ENCODE measurements around the gene OAS1. TPM values are rescaled to one million over a fixed set of nuclear protein-coding genes. Genes with fewer than 3 reads are reported as not detected.

Gene OAS1
- total and polyA plus RNA-seq, 4 donors: 3.8 to 26.0 (median 22.9) TPM

DNA sequence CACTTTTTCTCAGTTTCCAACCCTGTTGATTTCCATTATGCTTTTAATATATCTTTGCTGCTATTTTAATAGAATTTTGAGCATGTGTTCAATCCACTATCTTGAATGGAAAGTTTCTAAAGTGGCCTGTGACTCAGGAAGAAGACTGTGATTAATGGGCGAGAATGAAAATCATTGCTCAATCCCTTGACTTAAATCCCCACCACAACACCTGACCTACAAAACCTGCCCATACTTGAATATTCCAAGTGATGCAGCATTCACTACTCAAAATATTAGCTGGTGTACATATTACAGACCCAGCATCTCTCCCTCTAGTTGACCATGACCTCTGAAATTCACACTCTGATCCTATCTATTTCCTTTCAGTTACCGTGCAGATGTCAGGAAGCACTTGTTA, 30.2 kb downstream of the OAS1 start:
- intact Hi-C loops (cut with DNase I): no loop called here

GRCh38 chr12:112937741-112938719, 31.3 kb downstream of the OAS1 start, which contains the start of gene OAS3:
Gene OAS3, plus strand, starts transcription at chr12:112938474. Its CDS starts 57 bp downstream, at chr12:112938531.
- Histone ChIP-seq H3K4me3 (ENCODE audit: low read length in 2 of 2) (peak within 1 kb of the TSS; percentile 49 to 84), H3K9me3 (ENCODE audit: control insufficient read depth, low read length) (no peaks in the 10 kb centered on the region), H3K4me1 (ENCODE audit: control insufficient read depth in 1 of 2, insufficient read depth in 2 of 2, low read length in 2 of 2) (no peaks in the 10 kb centered on the region), H3K27ac (ENCODE audit: low read depth in 1 of 2, low read length in 2 of 2) (peak within 1 kb of the TSS in 1 of 2 donors; percentile 19), H3K27me3 (ENCODE audit: control insufficient read depth in 1 of 2, insufficient read depth in 2 of 2, low read length in 1 of 2) (no peaks in the 10 kb centered on the region), H3K36me3 (ENCODE audit: control insufficient read depth in 1 of 2, insufficient read depth in 2 of 2, low read length in 1 of 2) (no peaks in the 10 kb centered on the region)
- intact Hi-C loops (cut with DNase I): no loop called here
- DNase-seq: peak; percentile 94 to 95
- WGBS, 2 donors: 6 to 7% methylated on average over 50 of the region's 50 CpGs
- ATAC-seq (ENCODE audit: low FRiP score): peak; percentile 91

More for the DNA sequence above, 30.2 kb downstream of the OAS1 start:
- H3K4me1 ChIP-seq (ENCODE audit: control insufficient read depth in 1 of 2, insufficient read depth in 2 of 2, low read length in 2 of 2): no peaks in the 10 kb centered on the region
- 71 to 73% methylated on average over 2 of the region's 2 CpGs for WGBS, 2 donors
- no peaks in the 10 kb centered on the region for H3K36me3 ChIP-seq (ENCODE audit: control insufficient read depth in 1 of 2, insufficient read depth in 2 of 2, low read length in 1 of 2)
- H3K27ac ChIP-seq (ENCODE audit: low read depth in 1 of 2, low read length in 2 of 2): no peak overlapping the region
- no peaks in the 10 kb centered on the region for H3K27me3 ChIP-seq (ENCODE audit: control insufficient read depth in 1 of 2, insufficient read depth in 2 of 2, low read length in 1 of 2)
- H3K4me3 ChIP-seq (ENCODE audit: low read length in 2 of 2): no peak overlapping the region
- DNase-seq (no peak), ATAC-seq (ENCODE audit: low FRiP score) (no peak)
- no peaks in the 10 kb centered on the region for H3K9me3 ChIP-seq (ENCODE audit: control insufficient read depth, low read length)

GRCh38 chr12:112938751-112939150, 32.0 kb downstream of the OAS1 start:
- Histone ChIP-seq H3K9me3 (ENCODE audit: control insufficient read depth, low read length) (no peaks in the 10 kb centered on the region), H3K27me3 (ENCODE audit: control insufficient read depth in 1 of 2, insufficient read depth in 2 of 2, low read length in 1 of 2) (no peaks in the 10 kb centered on the region), H3K4me1 (ENCODE audit: control insufficient read depth in 1 of 2, insufficient read depth in 2 of 2, low read length in 2 of 2) (no peaks in the 10 kb centered on the region), H3K4me3 (ENCODE audit: low read length in 2 of 2) (peak overlapping the region; percentile 49 to 84), H3K27ac (ENCODE audit: low read depth in 1 of 2, low read length in 2 of 2) (no peak overlapping the region), H3K36me3 (ENCODE audit: control insufficient read depth in 1 of 2, insufficient read depth in 2 of 2, low read length in 1 of 2) (no peaks in the 10 kb centered on the region)
- intact Hi-C loops (cut with DNase I): no loop called here
- 16 to 21% methylated on average over 11 of the region's 11 CpGs for WGBS, 2 donors
- ATAC-seq (ENCODE audit: low FRiP score): peak; percentile 4
- no peak for DNase-seq

- Histone ChIP-seq H3K27me3 (ENCODE audit: control insufficient read depth in 1 of 2, insufficient read depth in 2 of 2, low read length in 1 of 2) (no peaks in the 10 kb centered on the region), H3K27ac (ENCODE audit: low read depth in 1 of 2, low read length in 2 of 2) (no peak overlapping the region), H3K36me3 (ENCODE audit: control insufficient read depth in 1 of 2, insufficient read depth in 2 of 2, low read length in 1 of 2) (no peaks in the 10 kb centered on the region), H3K4me1 (ENCODE audit: control insufficient read depth in 1 of 2, insufficient read depth in 2 of 2, low read length in 2 of 2) (no peaks in the 10 kb centered on the region), H3K9me3 (ENCODE audit: control insufficient read depth, low read length) (no peaks in the 10 kb centered on the region), H3K4me3 (ENCODE audit: low read length in 2 of 2) (no peak overlapping the region)
- WGBS, 2 donors: 71 to 82% methylated on average over 7 of the region's 7 CpGs
- intact Hi-C loops (cut with DNase I): no loop called here
- DNase-seq (no peak), ATAC-seq (ENCODE audit: low FRiP score) (no peak)
These were observed 33.1 kb downstream of the OAS1 start for GRCh38 chr12:112939761-112940381.

GRCh38 chr12:112941528-112942335, 35.0 kb downstream of the OAS1 start:
- H3K4me1 ChIP-seq (ENCODE audit: control insufficient read depth in 1 of 2, insufficient read depth in 2 of 2, low read length in 2 of 2): no peaks in the 10 kb centered on the region
- intact Hi-C loops (cut with DNase I): no loop called here
- 90 to 93% methylated on average over 16 of the region's 16 CpGs for WGBS, 2 donors
- no peak overlapping the region for H3K27ac ChIP-seq (ENCODE audit: low read depth in 1 of 2, low read length in 2 of 2)
- no peak for ATAC-seq (ENCODE audit: low FRiP score)
- no peaks in the 10 kb centered on the region for H3K9me3 ChIP-seq (ENCODE audit: control insufficient read depth, low read length)
- no peak for DNase-seq
- no peak overlapping the region for H3K4me3 ChIP-seq (ENCODE audit: low read length in 2 of 2)
- H3K27me3 ChIP-seq (ENCODE audit: control insufficient read depth in 1 of 2, insufficient read depth in 2 of 2, low read length in 1 of 2): no peaks in the 10 kb centered on the region
- no peaks in the 10 kb centered on the region for H3K36me3 ChIP-seq (ENCODE audit: control insufficient read depth in 1 of 2, insufficient read depth in 2 of 2, low read length in 1 of 2)

DNA sequence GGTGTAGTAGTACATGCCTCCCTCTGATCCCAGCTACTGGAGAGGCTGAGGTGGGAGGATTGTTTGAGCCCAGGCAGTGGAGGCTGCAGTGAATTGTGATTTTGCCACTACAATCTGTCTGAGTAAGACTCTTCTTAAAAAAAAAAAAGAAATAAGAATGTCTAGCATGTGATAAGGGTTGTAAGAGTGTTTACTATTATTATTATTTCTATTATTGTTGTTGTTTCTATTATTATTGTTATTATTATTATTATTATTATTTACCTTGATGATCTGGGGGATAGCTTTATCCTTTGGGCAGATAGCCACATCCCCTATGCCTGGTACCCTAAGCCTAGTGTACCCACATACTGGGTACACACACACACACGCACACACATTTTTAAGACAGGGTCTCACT, 35.8 kb downstream of the OAS1 start:
- 95 to 99% methylated on average over 1 of the region's 1 CpG for WGBS, 2 donors
- Histone ChIP-seq H3K36me3 (ENCODE audit: control insufficient read depth in 1 of 2, insufficient read depth in 2 of 2, low read length in 1 of 2) (no peaks in the 10 kb centered on the region), H3K27ac (ENCODE audit: low read depth in 1 of 2, low read length in 2 of 2) (no peak overlapping the region), H3K9me3 (ENCODE audit: control insufficient read depth, low read length) (no peaks in the 10 kb centered on the region), H3K27me3 (ENCODE audit: control insufficient read depth in 1 of 2, insufficient read depth in 2 of 2, low read length in 1 of 2) (no peaks in the 10 kb centered on the region), H3K4me3 (ENCODE audit: low read length in 2 of 2) (no peak overlapping the region), H3K4me1 (ENCODE audit: control insufficient read depth in 1 of 2, insufficient read depth in 2 of 2, low read length in 2 of 2) (no peaks in the 10 kb centered on the region)
- ATAC-seq (ENCODE audit: low FRiP score) (no peak), DNase-seq (no peak)
- intact Hi-C loops (cut with DNase I): no loop called here

DNA sequence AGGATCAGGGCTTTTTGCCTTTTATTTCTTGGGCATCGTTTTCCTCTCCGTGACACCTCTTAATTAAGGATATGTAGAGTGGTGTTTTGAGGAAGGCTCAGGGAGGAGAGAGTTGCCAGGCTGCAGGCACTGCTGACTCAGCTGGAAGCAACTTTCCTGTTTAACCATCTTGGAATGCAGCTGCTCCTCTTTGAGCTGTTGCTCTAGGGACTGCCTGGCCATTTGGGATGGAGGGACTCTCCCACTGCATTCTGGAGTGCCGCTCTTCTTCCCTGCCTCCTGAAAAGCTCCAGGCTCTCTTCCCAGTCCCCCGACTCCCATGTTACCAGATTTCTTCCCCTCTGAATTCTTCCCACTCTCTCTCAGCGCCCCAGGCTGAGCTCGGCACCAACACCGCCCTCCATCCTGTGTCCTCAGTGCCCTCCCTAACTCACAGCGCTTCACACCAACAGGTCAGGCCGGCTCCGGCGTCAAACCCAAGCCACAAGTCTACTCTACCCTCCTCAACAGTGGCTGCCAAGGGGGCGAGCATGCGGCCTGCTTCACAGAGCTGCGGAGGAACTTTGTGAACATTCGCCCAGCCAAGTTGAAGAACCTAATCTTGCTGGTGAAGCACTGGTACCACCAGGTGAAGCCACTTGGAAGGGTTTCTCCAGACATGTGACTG, 37.4 kb downstream of the OAS1 start:
- no peaks in the 10 kb centered on the region for H3K36me3 ChIP-seq (ENCODE audit: control insufficient read depth in 1 of 2, insufficient read depth in 2 of 2, low read length in 1 of 2)
- 92 to 93% methylated on average over 15 of the region's 15 CpGs for WGBS, 2 donors
- H3K27ac ChIP-seq (ENCODE audit: low read depth in 1 of 2, low read length in 2 of 2): no peak overlapping the region

DNA sequence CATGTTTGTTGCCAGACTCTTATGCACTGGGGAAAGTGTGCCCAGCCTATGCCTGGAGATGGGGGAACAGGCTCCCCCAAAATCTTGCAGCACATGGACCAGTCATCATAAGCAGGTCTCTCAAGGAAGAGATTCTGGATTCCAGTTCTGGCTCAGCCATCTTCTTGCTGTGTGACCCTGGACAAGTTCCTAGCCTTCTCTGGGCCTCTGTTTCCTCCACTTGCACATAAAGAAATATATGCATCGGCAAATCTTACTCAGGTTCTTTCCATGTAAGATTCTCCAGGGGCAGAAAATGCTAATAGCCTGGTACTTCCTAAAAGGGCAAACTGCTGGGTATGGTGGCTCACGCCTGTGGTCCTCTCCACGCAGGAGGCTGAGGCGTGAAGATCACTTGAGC, 38.8 kb downstream of the OAS1 start:
- Histone ChIP-seq H3K9me3 (ENCODE audit: control insufficient read depth, low read length) (no peaks in the 10 kb centered on the region), H3K4me1 (ENCODE audit: control insufficient read depth in 1 of 2, insufficient read depth in 2 of 2, low read length in 2 of 2) (no peaks in the 10 kb centered on the region), H3K27ac (ENCODE audit: low read depth in 1 of 2, low read length in 2 of 2) (no peak overlapping the region), H3K36me3 (ENCODE audit: control insufficient read depth in 1 of 2, insufficient read depth in 2 of 2, low read length in 1 of 2) (peaks cover 0 to 1% of the 10 kb centered on the region in 2 donors), H3K4me3 (ENCODE audit: low read length in 2 of 2) (no peak overlapping the region), H3K27me3 (ENCODE audit: control insufficient read depth in 1 of 2, insufficient read depth in 2 of 2, low read length in 1 of 2) (no peaks in the 10 kb centered on the region)
- DNase-seq (no peak), ATAC-seq (ENCODE audit: low FRiP score) (no peak)
- intact Hi-C loops (cut with DNase I): no loop called here
- WGBS, 2 donors: 96% methylated on average over 4 of the region's 4 CpGs

More for the DNA sequence above, 37.4 kb downstream of the OAS1 start:
- Histone ChIP-seq H3K9me3 (ENCODE audit: control insufficient read depth, low read length) (no peaks in the 10 kb centered on the region), H3K4me3 (ENCODE audit: low read length in 2 of 2) (no peak overlapping the region), H3K27me3 (ENCODE audit: control insufficient read depth in 1 of 2, insufficient read depth in 2 of 2, low read length in 1 of 2) (no peaks in the 10 kb centered on the region), H3K4me1 (ENCODE audit: control insufficient read depth in 1 of 2, insufficient read depth in 2 of 2, low read length in 2 of 2) (no peaks in the 10 kb centered on the region)
- intact Hi-C loops (cut with DNase I): no loop called here
- ATAC-seq (ENCODE audit: low FRiP score) (no peak), DNase-seq (no peak)
